B cell (primary cell): ENCODE data around the gene LAMA2. TPM values are rescaled to one million over a fixed set of nuclear protein-coding genes. Genes with fewer than 3 reads are reported as not detected.

ENCODE experiments used
- ATAC-seq: fragments of 200-7000 bp; cut with Tn5 transposase; one replicate; pipeline ENCODE4 v1.10.0; 2021; ENCODE audit warnings: low read depth, mild to moderate bottlenecking, moderate number of reproducible peaks, moderate library complexity
- CTCF ChIA-PET: fragments of 350-600 bp; sonication (Branson Sonifier 250); formaldehyde crosslinking; loops from one replicate; lab custom pipeline; 2021; ENCODE audit warnings: antibody characterized with exemption, inconsistent platforms; lab: Charles Lee
- POLR2A ChIA-PET: fragments of 350-600 bp; sonication (Branson Sonifier 250); formaldehyde crosslinking; loops from one replicate; lab custom pipeline; 2021; ENCODE audit warnings: antibody characterized with exemption; lab: Charles Lee
- DNase-seq: peaks from one replicate; pipeline ENCODE4 v3.0.0; 2013
- H2AFZ ChIP-seq: 2 replicates; pipeline ENCODE4 v1.6.1; 2012; ENCODE audit warnings: mild to moderate bottlenecking, low read depth, low read length; ENCODE audit not compliant: insufficient read depth, poor library complexity, severe bottlenecking
- H3K27ac ChIP-seq, 2 donors: 1 replicate in 1 of 2; 2 replicates in 1 of 2; pipeline ENCODE4 v1.5.1; 2012 to 2013; ENCODE audit warnings: low read length in 2 of 2, mild to moderate bottlenecking in 2 of 2, moderate library complexity in 1 of 2
- H3K27me3 ChIP-seq, 4 experiments: fragments of 200-600 bp in 1 of 4; sonication (generic) in 1 of 4; replicated peaks in 1 of 4; 1 replicate in 2 of 4; 2 replicates in 2 of 4; pipeline versions ENCODE4 v1.6.1 to v1.7.0; 2013 to 2016; ENCODE audit warnings: low read length in 3 of 4, mild to moderate bottlenecking in 2 of 4, mixed read lengths in 1 of 4, moderate library complexity in 1 of 4; ENCODE audit not compliant: insufficient read depth in 4 of 4, control insufficient read depth in 3 of 4; ENCODE audit errors: control extremely low read depth in 1 of 4
- H3K36me3 ChIP-seq, 2 experiments: replicated peaks in 1 of 2; 1 replicate in 1 of 2; 2 replicates in 1 of 2; pipeline versions ENCODE4 v1.6.1 to v1.7.1; 2013; ENCODE audit warnings: low read length in 1 of 2; ENCODE audit not compliant: insufficient read depth in 2 of 2, control insufficient read depth in 1 of 2; ENCODE audit errors: control extremely low read depth in 1 of 2, extremely low read depth in 1 of 2
- H3K4me1 ChIP-seq, 2 donors: fragments of 200-600 bp in 1 of 2; sonication (generic) in 1 of 2; 1 replicate in 1 of 2; 2 replicates in 1 of 2; pipeline versions ENCODE4 v1.5.1 to v1.6.1; 2013 to 2017; ENCODE audit warnings: low read length in 2 of 2; ENCODE audit not compliant: control insufficient read depth in 2 of 2, insufficient read depth in 2 of 2
- H3K4me2 ChIP-seq: replicated peaks from 2 replicates; pipeline ENCODE3; 2012; ENCODE audit warnings: mild to moderate bottlenecking, low read depth, low read length; ENCODE audit not compliant: poor library complexity, severe bottlenecking
- H3K4me3 ChIP-seq, 5 experiments: fragments of 200-600 bp in 1 of 5; sonication (generic) in 1 of 5; 1 replicate in 3 of 5; 2 replicates in 2 of 5; pipeline versions ENCODE4 v1.5.1 to v1.7.0; 2011 to 2016; ENCODE audit warnings: low read length in 4 of 5, mild to moderate bottlenecking in 4 of 5, low read depth in 2 of 5, control low read depth in 1 of 5, moderate library complexity in 1 of 5; ENCODE audit not compliant: insufficient read depth in 1 of 5; ENCODE audit errors: control extremely low read depth in 1 of 5, extremely low read depth in 1 of 5
- H3K79me2 ChIP-seq: fragments of 200-600 bp; sonication (generic); one replicate; pipeline ENCODE4 v1.6.0; 2016; ENCODE audit warnings: low read length; ENCODE audit not compliant: control insufficient read depth, insufficient read depth
- H3K9ac ChIP-seq: fragments of 200-600 bp; sonication (generic); 2 replicates; pipeline ENCODE4 v1.6.1; 2017; ENCODE audit warnings: mild to moderate bottlenecking, low read length, moderate library complexity
- H3K9me3 ChIP-seq, 3 donors: one replicate each; pipeline versions ENCODE4 v1.6.1 to v1.7.1; 2013; ENCODE audit warnings: low read length in 2 of 3; ENCODE audit not compliant: control insufficient read depth in 2 of 3, insufficient read depth in 1 of 3; ENCODE audit errors: control extremely low read depth in 1 of 3
- H4K20me1 ChIP-seq: 2 replicates; pipeline ENCODE4 v1.6.0; 2012; ENCODE audit warnings: mild to moderate bottlenecking, low read length; ENCODE audit not compliant: insufficient read depth, control insufficient read depth, poor library complexity, severe bottlenecking
- H3K27ac Mint-ChIP-seq: one replicate; pipeline ENCODE4 v1.8.0; 2021; ENCODE audit warnings: mixed read lengths
- H3K27me3 Mint-ChIP-seq: one replicate; pipeline ENCODE4 v1.8.0; 2021; ENCODE audit warnings: mixed read lengths
- H3K4me1 Mint-ChIP-seq: one replicate; pipeline ENCODE4 v1.8.0; 2021; ENCODE audit warnings: mixed read lengths
- H3K4me3 Mint-ChIP-seq: one replicate; pipeline ENCODE4 v1.8.0; 2021; ENCODE audit warnings: mixed read lengths
- H3K9me3 Mint-ChIP-seq: one replicate; pipeline ENCODE4 v1.8.0; 2022; ENCODE audit warnings: mixed read lengths; ENCODE audit not compliant: insufficient read depth
- EZH2 ChIP-seq: IDR thresholded peaks from 2 replicates; pipeline ENCODE4 v1.6.1; 2012; ENCODE audit warnings: borderline replicate concordance, low read depth, mild to moderate bottlenecking, moderate library complexity, low read length; ENCODE audit not compliant: insufficient read depth, poor library complexity, severe bottlenecking
- whole genome bisulfite sequencing: methylation state at CpG from one replicate; pipeline ENCODE4 v1.1.5; 2013; ENCODE audit warnings: missing lambda C conversion rate; ENCODE audit not compliant: insufficient coverage; 5-methylcytosine and 5-hydroxymethylcytosine counted together
- intact Hi-C: fragments of 100-400 bp; cut with micrococcal nuclease; formaldehyde crosslinking; loops from one replicate; pipeline ENCODE4 v1.10.0; 2022
- polyA plus RNA-seq: library from polyadenylated mRNA; depleted of rRNA; stranded (reverse); fragments of >200 nt; gene quantifications from 2 replicates; pipeline ENCODE4 v1.2.3, GENCODE V29; 2012
- total RNA-seq, 2 donors: library from RNA; stranded (reverse); fragments of 120-200 nt in 1 of 2; gene quantifications; 1 replicate in 1 of 2; 2 replicates in 1 of 2; pipeline versions ENCODE4 v1.2.3 to v1.2.4, GENCODE V29; 2013 to 2022
- TF ChIP-seq, protein P1 (sequence below): fragments of 200-600 bp; IDR thresholded peaks from one replicate; pipeline ENCODE4 v1.8.0; 2022; ENCODE audit warnings: antibody characterized with exemption, mild to moderate bottlenecking

The LAMA2 gene
- total and polyA plus RNA-seq, 2 donors (not counting 1 experiment from before 2014, with no cell fraction given), result 0.16 TPM; not detected in 1

DNA sequence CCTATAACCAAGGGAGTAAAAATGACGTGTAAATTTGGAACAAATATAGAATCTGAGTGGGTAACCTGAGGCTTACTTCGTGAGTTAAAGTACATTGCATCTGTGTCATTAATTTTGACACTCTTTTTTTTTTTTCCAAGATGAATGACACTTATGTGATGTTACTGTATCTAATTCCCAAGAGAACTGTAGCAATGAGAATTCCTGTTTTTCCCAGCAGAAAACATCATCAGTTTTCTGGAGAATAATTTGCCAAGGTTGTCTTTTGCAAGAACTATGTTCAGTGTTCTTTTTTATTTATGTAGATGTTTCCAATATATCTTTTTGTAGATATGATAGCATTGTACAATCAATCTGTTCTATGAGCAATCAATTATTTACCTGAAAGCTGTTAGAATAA lies 543.4 kb downstream of the LAMA2 start:
- Histone ChIP-seq H3K4me2 (no peak overlapping the region), H3K4me1 (no peaks in the 10 kb centered on the region), H3K27me3 (peaks cover 0 to 3% (median 0%) of the 10 kb centered on the region in 4 experiments), H3K27ac (no peak overlapping the region), H4K20me1 (no peaks in the 10 kb centered on the region), H3K9ac (no peak overlapping the region), H3K79me2 (no peaks in the 10 kb centered on the region), H3K4me3 (no peak overlapping the region), H2AFZ (no peak overlapping the region), H3K9me3 (no peaks in the 10 kb centered on the region), H3K36me3 (no peaks in the 10 kb centered on the region)
- WGBS, result no CpG with 5 or more reads among the region's 2 CpGs
- no peak for TF ChIP-seq EZH2
- TF ChIP-seq, protein P1, sequence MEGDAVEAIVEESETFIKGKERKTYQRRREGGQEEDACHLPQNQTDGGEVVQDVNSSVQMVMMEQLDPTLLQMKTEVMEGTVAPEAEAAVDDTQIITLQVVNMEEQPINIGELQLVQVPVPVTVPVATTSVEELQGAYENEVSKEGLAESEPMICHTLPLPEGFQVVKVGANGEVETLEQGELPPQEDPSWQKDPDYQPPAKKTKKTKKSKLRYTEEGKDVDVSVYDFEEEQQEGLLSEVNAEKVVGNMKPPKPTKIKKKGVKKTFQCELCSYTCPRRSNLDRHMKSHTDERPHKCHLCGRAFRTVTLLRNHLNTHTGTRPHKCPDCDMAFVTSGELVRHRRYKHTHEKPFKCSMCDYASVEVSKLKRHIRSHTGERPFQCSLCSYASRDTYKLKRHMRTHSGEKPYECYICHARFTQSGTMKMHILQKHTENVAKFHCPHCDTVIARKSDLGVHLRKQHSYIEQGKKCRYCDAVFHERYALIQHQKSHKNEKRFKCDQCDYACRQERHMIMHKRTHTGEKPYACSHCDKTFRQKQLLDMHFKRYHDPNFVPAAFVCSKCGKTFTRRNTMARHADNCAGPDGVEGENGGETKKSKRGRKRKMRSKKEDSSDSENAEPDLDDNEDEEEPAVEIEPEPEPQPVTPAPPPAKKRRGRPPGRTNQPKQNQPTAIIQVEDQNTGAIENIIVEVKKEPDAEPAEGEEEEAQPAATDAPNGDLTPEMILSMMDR, result no peak
- no peak for ATAC-seq
- POLR2A ChIA-PET, result no interaction called here
- DNase-seq, result no peak
- CTCF ChIA-PET, result no interaction called here
- intact Hi-C loops, result no loop called here
- Mint-ChIP-seq H3K27ac (no peak overlapping the region), H3K27me3 (no peaks in the 10 kb centered on the region), H3K9me3 (no peaks in the 10 kb centered on the region), H3K4me3 (no peak overlapping the region), H3K4me1 (no peaks in the 10 kb centered on the region)

DNA sequence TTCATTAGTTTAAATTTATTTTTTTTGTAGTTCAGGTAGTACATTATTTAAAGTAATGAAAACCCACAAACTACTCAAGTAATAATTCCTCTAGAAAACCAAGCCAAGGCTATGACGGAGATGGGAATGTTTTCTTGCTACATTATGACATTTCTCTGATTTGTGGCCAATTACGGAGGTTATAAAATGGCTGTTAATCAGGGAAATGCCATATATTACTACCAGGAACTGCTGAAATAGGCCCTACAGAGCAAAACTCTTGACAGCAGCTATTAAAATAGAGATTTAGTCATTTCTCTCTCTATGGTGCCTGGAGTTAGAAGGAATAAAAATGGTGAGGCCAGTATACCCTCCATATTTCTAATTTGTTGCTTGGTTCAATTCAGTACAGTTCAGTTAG lies 547.0 kb downstream of the LAMA2 start:
- ATAC-seq, result no peak
- DNase-seq, result no peak
- Histone ChIP-seq H3K9ac (no peak overlapping the region), H3K4me2 (no peak overlapping the region), H4K20me1 (no peaks in the 10 kb centered on the region), H3K9me3 (no peaks in the 10 kb centered on the region), H3K27ac (no peak overlapping the region), H3K4me3 (no peak overlapping the region), H2AFZ (no peak overlapping the region), H3K36me3 (no peaks in the 10 kb centered on the region), H3K27me3 (no peaks in the 10 kb centered on the region), H3K79me2 (no peaks in the 10 kb centered on the region), H3K4me1 (no peaks in the 10 kb centered on the region)
- H3K9me3 Mint-ChIP-seq, result no peaks in the 10 kb centered on the region
- no peak for TF ChIP-seq EZH2
- TF ChIP-seq, protein P1, result no peak
- no peaks in the 10 kb centered on the region for H3K4me1 Mint-ChIP-seq
- ChIA-PET CTCF (no interaction called here), POLR2A (no interaction called here)
- peaks cover 11% of the 10 kb centered on the region for H3K27me3 Mint-ChIP-seq
- no peak overlapping the region for H3K27ac Mint-ChIP-seq
- H3K4me3 Mint-ChIP-seq, result no peak overlapping the region
- intact Hi-C loops, result no loop called here
- no CpG with 5 or more reads among the region's 2 CpGs for WGBS
